Islet precursor cell (in vitro differentiated cells): Measurements from ENCODE around the gene RNF34.

ENCODE experiments used
- DNase-seq: peaks from one replicate; pipeline ENCODE4 v3.0.0-alpha.2; 2018

RNF34 gene

GRCh38 chr12:121467638-121468498 lies 68.0 kb downstream of the RNF34 start:
- peak; percentile 86 for DNase-seq

- DNase-seq, result no peak
Observed at GRCh38 chr12:121468499-121468801, 68.5 kb downstream of the RNF34 start.

- no peak for DNase-seq
Observed at GRCh38 chr12:121470751-121471150, 70.8 kb downstream of the RNF34 start.

- no peak for DNase-seq
Observed at GRCh38 chr12:121472150-121472905, 72.4 kb downstream of the RNF34 start.
